ENCODE measurements around the gene MFSD1.

GRCh38 chr3:158780766-158781165 lies 21.1 kb upstream of the MFSD1 start:
- TF ChIP-seq TAF1 (IDR thresholded peaks at IDR 0.05; ENCODE audit: borderline replicate concordance, insufficient read depth, low read length) (no peak), REST (IDR thresholded peaks at IDR 0.05; ENCODE audit: insufficient read depth in 1 of 2, low read depth in 2 of 2, low read length in 2 of 2) (no peak), POLR2AphosphoS5 (IDR thresholded peaks at IDR 0.05; ENCODE audit: low read depth, low read length) (no peak), SIN3A (IDR thresholded peaks at IDR 0.05; ENCODE audit: borderline replicate concordance, insufficient read depth, low read length) (no peak), FOXP2 (optimal IDR thresholded peaks at IDR 0.05; ENCODE audit: borderline replicate concordance, extremely low read depth, extremely low read length, insufficient read depth) (no peak)
